ENCODE measurements around the gene NAA11. TPM values are rescaled to one million over a fixed set of nuclear protein-coding genes. Genes with fewer than 3 reads are reported as not detected.

NAA11 gene
- total RNA-seq, 1 experiment from 2014 or later: not detected

DNA sequence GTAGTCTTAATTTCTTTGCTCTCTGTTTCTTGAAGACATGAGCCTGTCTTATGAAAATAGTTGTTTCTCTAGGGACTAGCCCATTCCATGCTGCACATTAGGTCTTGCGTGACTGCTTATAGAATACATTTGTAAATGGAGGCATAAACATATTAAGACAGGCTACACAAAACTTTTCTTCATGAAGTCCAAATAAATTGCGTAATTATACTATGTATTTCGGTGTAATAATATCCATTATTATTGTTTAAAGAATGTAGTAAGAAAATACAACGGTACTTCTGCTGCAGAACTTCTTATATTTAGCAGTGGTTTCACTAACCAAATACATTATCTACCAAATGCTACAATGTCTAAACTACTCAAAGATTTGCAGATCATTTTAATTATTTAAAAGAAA, 8.5 kb upstream of the NAA11 start:
- H3K4me1 ChIP-seq (replicated peaks): no peaks in the 10 kb centered on the region
- no peaks in the 10 kb centered on the region for H3K36me3 ChIP-seq
- H3K9me3 ChIP-seq (replicated peaks): no peaks in the 10 kb centered on the region
- no peak for DNase-seq (ENCODE audit: low read depth in 1 of 2, low spot score in 2 of 2)
- no peaks in the 10 kb centered on the region for H3K27me3 ChIP-seq (replicated peaks)
- H3K4me3 ChIP-seq: no peak overlapping the region
- H3K27ac ChIP-seq: no peak overlapping the region

DNA sequence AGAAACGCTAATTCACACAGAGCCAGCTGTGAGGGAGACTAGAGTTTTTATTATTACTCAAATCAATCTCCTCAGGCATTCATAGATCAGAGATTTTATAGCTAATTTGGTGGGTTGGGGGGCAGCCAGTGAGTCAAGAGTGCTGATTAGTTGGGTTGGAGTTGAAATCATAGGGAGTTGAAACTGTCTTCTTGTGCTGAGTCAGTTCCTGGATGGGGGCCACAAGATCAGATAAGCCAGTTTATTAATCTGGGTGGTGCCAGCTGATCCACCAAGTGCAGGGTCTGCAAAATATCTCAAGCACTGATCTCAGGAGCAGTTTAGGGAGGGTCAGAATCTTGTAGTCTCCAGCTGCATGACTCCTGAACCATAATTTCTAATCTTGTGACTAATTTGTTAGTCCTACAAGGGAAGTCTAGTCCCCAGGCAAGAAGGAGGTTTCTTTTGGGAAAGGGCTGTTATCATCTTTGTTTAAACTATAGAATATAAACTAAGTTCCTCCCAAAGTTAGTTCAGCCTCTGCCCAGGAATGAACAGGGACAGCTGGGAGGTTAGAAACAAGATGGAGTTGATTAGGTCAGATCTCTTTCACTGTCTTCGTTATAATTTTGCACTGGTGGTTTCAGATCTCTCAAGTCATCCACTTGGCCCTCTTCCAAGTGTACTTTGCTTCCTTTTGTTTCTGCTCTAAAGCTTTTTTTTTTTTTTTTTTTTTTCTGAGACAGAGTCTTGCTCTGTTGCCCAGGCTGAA, 5.4 kb upstream of the NAA11 start:
- no peak for DNase-seq (ENCODE audit: low read depth in 1 of 2, low spot score in 2 of 2)

DNA sequence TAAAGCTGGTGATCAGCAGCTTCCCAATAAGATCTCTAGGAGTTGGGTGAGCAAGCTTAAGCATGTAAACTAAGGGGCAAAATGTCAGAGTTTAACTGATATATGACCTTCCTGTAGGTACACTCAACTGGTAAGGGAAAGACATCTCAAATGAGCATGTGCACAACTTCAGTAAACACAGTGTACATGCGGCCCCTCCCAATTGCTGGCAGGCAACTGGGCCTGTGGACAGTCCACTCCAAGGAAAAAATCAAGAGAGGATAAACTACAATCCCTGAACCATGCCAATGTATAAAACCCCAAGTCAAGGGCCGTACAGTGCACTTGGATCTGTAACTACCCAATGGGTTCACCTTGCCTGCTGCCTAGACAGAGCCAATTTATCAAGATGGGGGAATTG, 4.9 kb upstream of the NAA11 start:
- Histone ChIP-seq H3K36me3 (no peaks in the 10 kb centered on the region), H3K4me3 (no peak overlapping the region), H3K27me3 (replicated peaks) (no peaks in the 10 kb centered on the region), H3K9me3 (replicated peaks) (no peaks in the 10 kb centered on the region), H3K27ac (no peak overlapping the region), H3K4me1 (replicated peaks) (no peaks in the 10 kb centered on the region)
- no peak for DNase-seq (ENCODE audit: low read depth in 1 of 2, low spot score in 2 of 2)

More for the DNA sequence above, 5.4 kb upstream of the NAA11 start:
- no peaks in the 10 kb centered on the region for H3K27me3 ChIP-seq (replicated peaks)
- no peaks in the 10 kb centered on the region for H3K4me1 ChIP-seq (replicated peaks)
- no peaks in the 10 kb centered on the region for H3K9me3 ChIP-seq (replicated peaks)
- no peak overlapping the region for H3K4me3 ChIP-seq
- no peaks in the 10 kb centered on the region for H3K36me3 ChIP-seq
- H3K27ac ChIP-seq: no peak overlapping the region

DNA sequence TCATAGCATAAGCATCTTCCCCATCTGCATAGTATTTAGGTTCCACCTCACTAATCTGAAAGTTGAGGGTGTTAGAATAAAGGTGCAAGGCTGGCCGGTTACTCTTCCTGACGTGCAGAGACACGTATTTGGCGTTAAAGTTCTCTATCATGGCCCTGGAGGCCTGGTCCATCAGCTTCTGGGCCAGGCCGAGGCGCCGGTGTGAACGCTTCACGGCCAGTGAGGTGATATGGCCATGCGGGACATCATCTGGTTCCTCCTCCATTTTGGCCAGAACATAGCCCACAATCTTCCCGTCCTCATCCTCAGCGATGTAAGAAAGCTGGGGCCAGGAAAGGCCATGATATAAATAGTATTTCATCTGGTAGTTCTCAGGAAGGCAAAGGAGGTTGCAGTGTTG, 425 bp downstream of the NAA11 start:
- Histone ChIP-seq H3K4me3 (no peak overlapping the region), H3K27ac (no peak overlapping the region), H3K36me3 (no peaks in the 10 kb centered on the region), H3K27me3 (replicated peaks) (no peaks in the 10 kb centered on the region), H3K9me3 (replicated peaks) (no peaks in the 10 kb centered on the region), H3K4me1 (replicated peaks) (no peaks in the 10 kb centered on the region)
- no peak for DNase-seq (ENCODE audit: low read depth in 1 of 2, low spot score in 2 of 2)

DNA sequence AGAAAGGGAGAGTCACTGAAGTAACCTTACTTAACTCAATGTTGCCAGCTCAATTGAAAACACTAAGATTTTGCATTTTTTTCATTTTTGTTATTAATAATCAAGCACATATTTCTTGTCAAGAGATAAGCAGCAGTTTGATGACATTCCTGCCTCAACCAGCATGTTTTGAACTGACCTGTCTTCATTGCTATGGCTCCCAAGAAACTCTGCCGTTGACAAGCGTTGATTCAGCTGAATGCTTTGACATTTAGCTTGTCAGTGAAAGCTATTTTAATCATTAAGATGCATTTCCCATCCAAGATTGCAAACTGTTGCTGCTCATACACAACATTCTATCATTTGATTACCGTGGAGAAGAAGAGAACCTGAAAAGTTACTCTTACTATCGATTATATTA, 5.9 kb downstream of the NAA11 start:
- H3K27ac ChIP-seq: no peak overlapping the region
- no peaks in the 10 kb centered on the region for H3K36me3 ChIP-seq
- no peak overlapping the region for H3K4me3 ChIP-seq
- no peaks in the 10 kb centered on the region for H3K27me3 ChIP-seq (replicated peaks)
- H3K9me3 ChIP-seq (replicated peaks): no peaks in the 10 kb centered on the region
- DNase-seq (ENCODE audit: low read depth in 1 of 2, low spot score in 2 of 2): no peak
- no peaks in the 10 kb centered on the region for H3K4me1 ChIP-seq (replicated peaks)

DNA sequence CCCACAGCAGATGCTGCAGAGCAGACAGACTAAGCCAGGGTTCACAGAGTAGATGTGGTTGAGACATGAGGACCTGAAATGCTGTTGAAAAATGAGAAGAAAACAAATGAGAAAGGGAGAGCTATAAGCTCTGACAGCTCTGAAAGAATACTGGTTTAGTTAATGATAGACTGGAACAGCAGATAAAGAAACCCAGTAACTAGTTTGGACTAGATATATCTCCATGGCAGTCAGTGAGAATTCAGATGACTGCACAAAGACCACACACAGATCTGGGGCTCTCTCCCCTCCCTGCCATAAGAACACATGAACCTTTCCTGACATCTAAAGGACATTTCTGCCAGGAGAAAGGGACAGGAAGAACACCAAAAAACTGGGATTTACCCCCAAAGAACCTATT, 8.2 kb downstream of the NAA11 start:
- no peaks in the 10 kb centered on the region for H3K27me3 ChIP-seq (replicated peaks)

DNA sequence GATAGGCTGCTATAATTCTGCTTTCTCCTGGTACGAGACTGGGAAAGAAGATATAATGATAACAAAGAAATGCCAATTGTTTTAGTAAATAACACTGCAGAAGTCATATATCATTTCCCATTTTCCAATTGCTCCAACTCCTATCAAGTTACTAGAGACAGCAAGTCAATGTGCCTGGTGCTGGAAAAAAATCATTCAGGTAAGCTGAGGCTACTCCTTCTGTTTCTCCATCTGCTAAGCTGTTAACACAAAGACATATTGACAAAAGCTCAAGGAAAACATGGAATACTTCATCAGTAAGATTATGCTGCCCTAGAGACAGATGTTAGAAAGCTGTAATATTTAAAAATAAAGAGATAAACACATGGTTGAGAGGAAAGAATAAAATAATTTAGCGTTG, 10.0 kb downstream of the NAA11 start:
- Histone ChIP-seq H3K27ac (no peak overlapping the region), H3K4me1 (replicated peaks) (no peaks in the 10 kb centered on the region), H3K36me3 (no peaks in the 10 kb centered on the region), H3K4me3 (no peak overlapping the region), H3K27me3 (replicated peaks) (no peaks in the 10 kb centered on the region), H3K9me3 (replicated peaks) (no peaks in the 10 kb centered on the region)
- no peak for DNase-seq (ENCODE audit: low read depth in 1 of 2, low spot score in 2 of 2)

More for the DNA sequence above, 8.2 kb downstream of the NAA11 start:
- Histone ChIP-seq H3K4me1 (replicated peaks) (no peaks in the 10 kb centered on the region), H3K9me3 (replicated peaks) (no peaks in the 10 kb centered on the region), H3K36me3 (no peaks in the 10 kb centered on the region), H3K4me3 (no peak overlapping the region), H3K27ac (no peak overlapping the region)
- DNase-seq (ENCODE audit: low read depth in 1 of 2, low spot score in 2 of 2): no peak

DNA sequence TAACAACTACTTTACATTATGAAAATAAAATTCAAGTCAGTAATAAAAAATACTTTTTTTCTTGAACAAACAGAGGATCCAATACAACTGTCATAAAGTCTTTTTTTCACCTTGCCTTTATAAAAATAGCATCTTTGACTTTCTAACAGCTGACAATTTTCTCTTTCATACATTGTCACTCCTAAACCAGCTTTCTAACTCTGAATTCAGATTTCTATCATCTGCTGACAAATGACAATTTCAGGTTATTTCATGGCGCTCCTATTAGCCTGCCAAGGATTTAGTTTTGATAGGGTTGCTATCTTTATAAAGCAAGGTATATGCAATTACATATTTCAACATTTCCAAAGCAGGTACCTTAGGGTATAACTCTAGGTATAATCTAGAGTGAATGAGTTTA, 14.6 kb downstream of the NAA11 start:
- H3K27ac ChIP-seq: no peak overlapping the region
- H3K4me3 ChIP-seq: no peak overlapping the region
- no peaks in the 10 kb centered on the region for H3K9me3 ChIP-seq (replicated peaks)
- H3K4me1 ChIP-seq (replicated peaks): no peaks in the 10 kb centered on the region
- H3K27me3 ChIP-seq (replicated peaks): no peaks in the 10 kb centered on the region
- no peak for DNase-seq (ENCODE audit: low read depth in 1 of 2, low spot score in 2 of 2)
- H3K36me3 ChIP-seq: no peaks in the 10 kb centered on the region

DNA sequence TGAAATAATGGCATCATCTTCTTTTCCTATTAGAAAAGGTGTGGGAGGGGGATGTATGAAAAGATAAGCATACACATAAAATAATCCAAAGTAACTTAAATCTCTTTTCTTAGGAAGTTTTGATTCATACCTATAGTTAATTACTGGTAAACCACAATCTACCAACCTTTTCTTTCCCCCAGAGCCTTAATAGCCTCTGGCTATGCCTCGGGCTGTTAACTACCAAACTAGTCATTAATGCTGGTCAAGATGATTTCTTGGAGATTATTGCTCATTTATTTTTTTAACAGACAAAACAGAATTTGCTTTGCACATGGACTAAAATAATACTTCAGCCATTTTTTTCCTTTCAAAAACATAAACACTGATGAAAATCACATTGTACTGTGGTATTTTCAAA, 16.9 kb downstream of the NAA11 start:
- H3K27me3 ChIP-seq (replicated peaks): no peaks in the 10 kb centered on the region
- no peak for DNase-seq (ENCODE audit: low read depth in 1 of 2, low spot score in 2 of 2)
- H3K9me3 ChIP-seq (replicated peaks): no peaks in the 10 kb centered on the region
- H3K36me3 ChIP-seq: no peaks in the 10 kb centered on the region
- no peaks in the 10 kb centered on the region for H3K4me1 ChIP-seq (replicated peaks)
- no peak overlapping the region for H3K27ac ChIP-seq
- no peak overlapping the region for H3K4me3 ChIP-seq

DNA sequence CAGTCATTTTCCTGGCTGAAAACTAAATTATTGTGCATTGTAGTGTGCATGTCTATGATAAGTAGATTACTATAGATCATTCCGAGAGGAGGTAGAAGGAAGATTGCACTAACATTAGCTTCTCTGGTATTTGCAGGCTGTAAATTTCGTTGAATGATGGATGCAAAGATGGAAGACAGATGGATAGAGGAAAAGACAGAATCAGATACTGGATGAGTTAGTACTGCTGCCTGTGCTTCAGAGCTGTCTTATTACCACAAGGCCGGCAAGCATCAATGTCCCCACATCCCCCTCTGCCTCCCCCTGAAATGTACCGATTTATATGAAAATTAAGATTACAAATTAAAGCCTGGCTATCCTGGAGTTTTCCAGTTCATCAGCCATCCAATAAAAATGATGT, 17.7 kb downstream of the NAA11 start:
- H3K4me1 ChIP-seq (replicated peaks): no peaks in the 10 kb centered on the region

DNA sequence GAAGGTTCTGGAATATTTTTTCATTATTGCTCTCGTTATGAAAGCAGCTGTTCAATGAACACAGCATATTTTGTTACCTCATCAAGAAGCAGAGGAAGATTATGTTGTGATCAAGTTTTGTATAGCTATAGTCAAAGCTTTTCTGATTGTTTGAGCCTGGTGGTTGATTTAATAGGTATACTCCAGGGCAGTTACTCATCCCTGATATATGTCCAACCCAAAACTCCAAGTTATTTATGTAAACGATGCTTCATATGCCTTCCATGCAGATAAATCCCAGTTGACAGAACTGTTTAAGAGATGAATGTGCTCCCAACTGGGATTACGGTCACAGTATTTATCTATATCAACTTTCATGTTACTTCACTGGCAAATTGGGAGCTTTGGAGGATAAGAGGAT, 19.1 kb downstream of the NAA11 start:
- H3K27ac ChIP-seq: no peak overlapping the region
- H3K4me3 ChIP-seq: no peak overlapping the region
- H3K27me3 ChIP-seq (replicated peaks): no peaks in the 10 kb centered on the region
- no peaks in the 10 kb centered on the region for H3K36me3 ChIP-seq
- no peaks in the 10 kb centered on the region for H3K9me3 ChIP-seq (replicated peaks)
- no peak for DNase-seq (ENCODE audit: low read depth in 1 of 2, low spot score in 2 of 2)
- no peaks in the 10 kb centered on the region for H3K4me1 ChIP-seq (replicated peaks)

More for the DNA sequence above, 17.7 kb downstream of the NAA11 start:
- no peaks in the 10 kb centered on the region for H3K27me3 ChIP-seq (replicated peaks)
- no peaks in the 10 kb centered on the region for H3K9me3 ChIP-seq (replicated peaks)
- H3K4me3 ChIP-seq: no peak overlapping the region
- no peak overlapping the region for H3K27ac ChIP-seq
- no peak for DNase-seq (ENCODE audit: low read depth in 1 of 2, low spot score in 2 of 2)
- H3K36me3 ChIP-seq: no peaks in the 10 kb centered on the region

DNA sequence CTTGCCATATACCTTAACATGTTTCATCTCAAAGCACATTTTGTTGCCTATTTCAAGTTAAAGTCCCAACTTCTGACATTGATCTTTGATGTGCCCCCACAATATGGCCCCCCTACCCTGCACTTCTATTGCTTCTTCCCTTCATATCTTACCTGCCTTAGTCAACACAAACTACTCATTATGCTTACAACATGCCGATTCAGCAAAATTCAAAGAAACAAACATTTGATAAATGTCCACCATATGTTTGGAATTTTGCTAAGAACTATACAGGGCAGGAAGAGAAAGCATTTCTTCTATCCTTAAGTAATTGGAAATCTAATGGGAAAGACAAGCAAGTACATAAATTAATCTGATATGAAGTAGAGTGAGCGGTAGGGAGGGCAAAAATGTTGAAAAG, 25.6 kb downstream of the NAA11 start:
- no peak overlapping the region for H3K4me3 ChIP-seq
- no peak for DNase-seq (ENCODE audit: low read depth in 1 of 2, low spot score in 2 of 2)

DNA sequence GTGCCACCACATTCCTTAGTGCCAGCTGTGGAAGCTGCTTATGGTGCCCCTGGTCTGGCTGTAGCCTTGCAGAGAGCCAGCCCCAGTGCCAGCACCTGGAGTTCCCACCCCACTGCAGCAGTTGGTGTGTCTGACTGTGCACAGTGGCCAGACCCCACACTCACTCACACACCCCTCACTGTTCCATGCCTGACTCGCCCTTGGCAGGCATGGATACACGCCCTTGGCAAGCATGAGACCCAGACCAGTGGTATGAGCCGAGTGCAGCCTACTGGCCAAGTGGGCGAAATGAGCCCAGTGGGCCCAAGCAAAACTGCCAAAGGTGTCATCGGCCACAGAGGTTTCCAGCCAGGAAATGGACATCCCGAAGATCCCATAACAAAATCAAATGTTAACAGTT, 27.4 kb downstream of the NAA11 start:
- no peak for DNase-seq (ENCODE audit: low read depth in 1 of 2, low spot score in 2 of 2)
- Histone ChIP-seq H3K4me1 (replicated peaks) (no peaks in the 10 kb centered on the region), H3K27me3 (replicated peaks) (0 out of 2 replicates have a peak, but pooled peaks cover 7% of the 10 kb centered on the region), H3K36me3 (no peaks in the 10 kb centered on the region), H3K4me3 (no peak overlapping the region), H3K27ac (no peak overlapping the region), H3K9me3 (replicated peaks) (no peaks in the 10 kb centered on the region)

More for the DNA sequence above, 25.6 kb downstream of the NAA11 start:
- Histone ChIP-seq H3K27ac (no peak overlapping the region), H3K4me1 (replicated peaks) (no peaks in the 10 kb centered on the region), H3K36me3 (no peaks in the 10 kb centered on the region), H3K27me3 (replicated peaks) (no peaks in the 10 kb centered on the region), H3K9me3 (replicated peaks) (no peaks in the 10 kb centered on the region)

DNA sequence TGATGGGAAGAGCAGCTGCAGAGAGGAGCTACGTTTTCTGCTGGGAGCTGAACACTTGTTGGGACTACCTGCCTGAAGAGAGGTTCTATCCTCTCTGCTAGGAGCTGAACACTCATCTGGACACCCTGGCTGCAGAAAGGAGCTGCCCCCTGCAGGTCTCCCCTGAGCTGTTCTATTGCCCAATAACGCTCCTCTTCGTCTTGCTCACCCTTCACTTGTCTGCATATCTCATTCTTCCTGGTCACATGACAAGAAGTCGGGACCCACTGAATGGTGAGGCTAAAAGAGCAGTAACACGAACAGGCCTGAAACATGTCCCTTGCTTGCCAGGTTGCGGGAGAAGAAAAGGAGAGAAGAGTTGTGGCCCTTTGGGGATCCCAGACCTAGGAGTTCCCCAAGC, 27.8 kb downstream of the NAA11 start:
- H3K27ac ChIP-seq: no peak overlapping the region
- no peaks in the 10 kb centered on the region for H3K36me3 ChIP-seq
- no peaks in the 10 kb centered on the region for H3K4me1 ChIP-seq (replicated peaks)
- no peak overlapping the region for H3K4me3 ChIP-seq
- 0 out of 2 replicates have a peak, but pooled peaks cover 7% of the 10 kb centered on the region for H3K27me3 ChIP-seq (replicated peaks)
- H3K9me3 ChIP-seq (replicated peaks): no peaks in the 10 kb centered on the region
- DNase-seq (ENCODE audit: low read depth in 1 of 2, low spot score in 2 of 2): no peak

DNA sequence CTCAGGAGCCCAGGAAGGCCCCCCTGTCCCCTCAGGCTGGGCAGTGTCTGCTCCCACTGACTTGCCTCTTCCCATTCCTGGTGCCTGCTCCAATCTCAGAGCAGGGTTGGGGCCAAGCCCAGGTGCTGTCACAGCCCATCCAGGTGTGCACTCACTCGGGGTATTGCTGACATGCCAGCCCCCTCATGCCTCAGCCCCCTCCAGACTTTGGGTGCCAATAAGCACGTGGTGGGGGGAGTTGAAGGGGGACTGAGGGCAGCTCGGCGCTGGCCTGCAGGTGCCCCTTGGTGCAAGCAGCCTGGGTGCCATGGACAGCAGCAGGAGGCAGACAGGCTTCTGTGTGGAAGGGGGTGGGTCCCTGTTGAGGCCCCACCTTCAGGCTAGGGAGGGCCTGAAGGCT, 28.4 kb downstream of the NAA11 start:
- no peak for DNase-seq (ENCODE audit: low read depth in 1 of 2, low spot score in 2 of 2)
- Histone ChIP-seq H3K4me1 (replicated peaks) (no peaks in the 10 kb centered on the region), H3K36me3 (no peaks in the 10 kb centered on the region), H3K27ac (no peak overlapping the region), H3K4me3 (no peak overlapping the region), H3K9me3 (replicated peaks) (no peaks in the 10 kb centered on the region), H3K27me3 (replicated peaks) (0 out of 2 replicates have a peak, but pooled peaks cover 7% of the 10 kb centered on the region)

Data from SJSA1 (cell line).